Measurements from ENCODE around the gene RER1. TPM values are rescaled to one million over a fixed set of nuclear protein-coding genes. Genes with fewer than 3 reads are reported as not detected.

RER1 gene
- total RNA-seq, 1 experiment from 2014 or later = 155 TPM

GRCh38 chr1:2353551-2354438 is 37.8 kb upstream of the RER1 start:
- no TSS peak for BruUV-seq (replicated peaks)
- CTCF ChIA-PET = no interaction called here
- Histone ChIP-seq H2AFZ (ENCODE audit: low read depth, low read length, poor library complexity, severe bottlenecking) (no peak overlapping the region), H3K9me3 (ENCODE audit: control insufficient read depth in 1 of 2, insufficient read depth in 1 of 2, low read depth in 1 of 2, low read length in 2 of 2) (no peaks in the 10 kb centered on the region), H3K9me2 (ENCODE audit: insufficient read depth) (no peaks in the 10 kb centered on the region), H3K27me3 (ENCODE audit: insufficient read depth, low read length) (no peaks in the 10 kb centered on the region), H3K27ac (ENCODE audit: low read depth, low read length) (no peak overlapping the region), H3K4me2 (ENCODE audit: low read length) (no peak overlapping the region), H3K9ac (ENCODE audit: low read length) (no peak overlapping the region), H4K20me1 (ENCODE audit: insufficient read depth) (no peaks in the 10 kb centered on the region), H3K4me1 (ENCODE audit: control insufficient read depth in 1 of 2, insufficient read depth in 2 of 2, low read length in 2 of 2) (no peaks in the 10 kb centered on the region), H3K36me3 (ENCODE audit: control insufficient read depth in 1 of 2, insufficient read depth in 2 of 2, low read length in 2 of 2) (no peaks in the 10 kb centered on the region), H3K4me3 (replicated peaks in 1 of 2; ENCODE audit: low read depth in 1 of 2, low read length in 2 of 2) (no peak overlapping the region), H3K79me2 (ENCODE audit: insufficient read depth, low read length) (no peaks in the 10 kb centered on the region)
- no peak for TF ChIP-seq CEBPB (IDR thresholded peaks at IDR 0.05; ENCODE audit: low read depth)
- TF ChIP-seq JUND (IDR thresholded peaks at IDR 0.05) = no peak
- TF ChIP-seq, protein P1, sequence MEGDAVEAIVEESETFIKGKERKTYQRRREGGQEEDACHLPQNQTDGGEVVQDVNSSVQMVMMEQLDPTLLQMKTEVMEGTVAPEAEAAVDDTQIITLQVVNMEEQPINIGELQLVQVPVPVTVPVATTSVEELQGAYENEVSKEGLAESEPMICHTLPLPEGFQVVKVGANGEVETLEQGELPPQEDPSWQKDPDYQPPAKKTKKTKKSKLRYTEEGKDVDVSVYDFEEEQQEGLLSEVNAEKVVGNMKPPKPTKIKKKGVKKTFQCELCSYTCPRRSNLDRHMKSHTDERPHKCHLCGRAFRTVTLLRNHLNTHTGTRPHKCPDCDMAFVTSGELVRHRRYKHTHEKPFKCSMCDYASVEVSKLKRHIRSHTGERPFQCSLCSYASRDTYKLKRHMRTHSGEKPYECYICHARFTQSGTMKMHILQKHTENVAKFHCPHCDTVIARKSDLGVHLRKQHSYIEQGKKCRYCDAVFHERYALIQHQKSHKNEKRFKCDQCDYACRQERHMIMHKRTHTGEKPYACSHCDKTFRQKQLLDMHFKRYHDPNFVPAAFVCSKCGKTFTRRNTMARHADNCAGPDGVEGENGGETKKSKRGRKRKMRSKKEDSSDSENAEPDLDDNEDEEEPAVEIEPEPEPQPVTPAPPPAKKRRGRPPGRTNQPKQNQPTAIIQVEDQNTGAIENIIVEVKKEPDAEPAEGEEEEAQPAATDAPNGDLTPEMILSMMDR (IDR thresholded peaks at IDR 0.05 in 2 of 3, conservative IDR thresholded peaks at IDR 0.05 in 1 of 3; ENCODE audit: borderline replicate concordance in 1 of 3, insufficient read depth in 1 of 3, low read depth in 2 of 3, low read length in 2 of 3) = no peak
- no peak for TF ChIP-seq TCF7L2 (IDR thresholded peaks at IDR 0.05; ENCODE audit: borderline replicate concordance, extremely low read depth, insufficient read depth, insufficient read length)
- TF ChIP-seq ELF1 (IDR thresholded peaks at IDR 0.05; ENCODE audit: borderline replicate concordance, low read depth) = no peak
- no peak for TF ChIP-seq FOSL1 (IDR thresholded peaks at IDR 0.05; ENCODE audit: low read depth)
- no peak for TF ChIP-seq CBX3 (IDR thresholded peaks at IDR 0.05; ENCODE audit: low read depth)
- no peak for TF ChIP-seq POLR2A (IDR thresholded peaks at IDR 0.05; ENCODE audit: borderline replicate concordance, extremely low read depth, insufficient read depth, insufficient read length)
- no peak for TF ChIP-seq EZH2phosphoT487 (IDR thresholded peaks at IDR 0.05; ENCODE audit: borderline replicate concordance)
- no peak for ATAC-seq
- no peak for DNase-seq (ENCODE audit: low read depth, low spot score)
- intact Hi-C loops (cut with micrococcal nuclease) = no loop called here
- RAD21 ChIA-PET (ENCODE audit: low non-redundant PET in 1 of 2, low total read pairs in 2 of 2, uncharacterized antibody in 2 of 2, unreplicated experiment in 2 of 2) = no interaction called here
- POLR2A ChIA-PET = no interaction called here
